HEK293T (cell line): ENCODE data around the gene LMTK2.

ENCODE experiments used
- ARNT ChIP-seq: fragments of 450-650 bp; IDR thresholded peaks from 2 replicates; pipeline ENCODE4 v1.6.1; 2017; ENCODE audit warnings: mild to moderate bottlenecking
- BHLHE40 ChIP-seq: fragments of 450-650 bp; IDR thresholded peaks from 2 replicates; pipeline ENCODE4 v1.6.1; 2016; ENCODE audit warnings: mild to moderate bottlenecking, moderate library complexity, borderline replicate concordance
- CTBP1 ChIP-seq: fragments of 450-650 bp; IDR thresholded peaks from 2 replicates; pipeline ENCODE4 v1.6.1; 2016; ENCODE audit warnings: borderline replicate concordance
- ELF4 ChIP-seq: fragments of 450-650 bp; IDR thresholded peaks from 2 replicates; pipeline ENCODE4 v1.6.1; 2017; ENCODE audit warnings: antibody characterized with exemption
- FOXA1 ChIP-seq: fragments of 450-650 bp; IDR thresholded peaks from 2 replicates; pipeline ENCODE4 v1.6.1; 2016; ENCODE audit warnings: mild to moderate bottlenecking
- FOXK2 ChIP-seq: fragments of 450-650 bp; IDR thresholded peaks from 2 replicates; pipeline ENCODE4 v1.6.1; 2016; ENCODE audit warnings: mild to moderate bottlenecking
- FOXM1 ChIP-seq: fragments of 450-650 bp; IDR thresholded peaks from 2 replicates; pipeline ENCODE4 v1.6.1; 2017; ENCODE audit warnings: mild to moderate bottlenecking, borderline replicate concordance
- L3MBTL2 ChIP-seq: fragments of 450-650 bp; conservative IDR thresholded peaks from 2 replicates; pipeline ENCODE4 v1.6.1; 2016; ENCODE audit warnings: mild to moderate bottlenecking
- LEF1 ChIP-seq: fragments of 450-650 bp; IDR thresholded peaks from 2 replicates; pipeline ENCODE4 v1.6.1; 2017; ENCODE audit warnings: mild to moderate bottlenecking, borderline replicate concordance
- SP1 ChIP-seq: fragments of 450-650 bp; IDR thresholded peaks from 2 replicates; pipeline ENCODE4 v1.6.1; 2017
- SUZ12 ChIP-seq: fragments of 450-650 bp; IDR thresholded peaks from 2 replicates; pipeline ENCODE4 v1.6.1; 2016; ENCODE audit warnings: mild to moderate bottlenecking
- TARDBP ChIP-seq: fragments of 450-650 bp; IDR thresholded peaks from 2 replicates; pipeline ENCODE4 v1.6.1; 2016
- ZNF384 ChIP-seq: fragments of 450-650 bp; IDR thresholded peaks from 2 replicates; pipeline ENCODE4 v1.6.1; 2016
- TF ChIP-seq, protein P1 (sequence below): fragments of 450-650 bp; IDR thresholded peaks from 2 replicates; pipeline ENCODE4 v1.6.1; 2016

GRCh38 chr7:98157761-98158160 is 51.1 kb downstream of the LMTK2 start:
- TF ChIP-seq CTBP1: no peak
- TF ChIP-seq FOXM1: no peak
- TF ChIP-seq SP1: no peak
- TF ChIP-seq ELF4: no peak
- TF ChIP-seq TARDBP: no peak
- TF ChIP-seq, protein P1, sequence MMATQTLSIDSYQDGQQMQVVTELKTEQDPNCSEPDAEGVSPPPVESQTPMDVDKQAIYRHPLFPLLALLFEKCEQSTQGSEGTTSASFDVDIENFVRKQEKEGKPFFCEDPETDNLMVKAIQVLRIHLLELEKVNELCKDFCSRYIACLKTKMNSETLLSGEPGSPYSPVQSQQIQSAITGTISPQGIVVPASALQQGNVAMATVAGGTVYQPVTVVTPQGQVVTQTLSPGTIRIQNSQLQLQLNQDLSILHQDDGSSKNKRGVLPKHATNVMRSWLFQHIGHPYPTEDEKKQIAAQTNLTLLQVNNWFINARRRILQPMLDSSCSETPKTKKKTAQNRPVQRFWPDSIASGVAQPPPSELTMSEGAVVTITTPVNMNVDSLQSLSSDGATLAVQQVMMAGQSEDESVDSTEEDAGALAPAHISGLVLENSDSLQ: no peak
- TF ChIP-seq L3MBTL2: no peak
- TF ChIP-seq FOXK2: no peak
- no peak for TF ChIP-seq BHLHE40
- no peak for TF ChIP-seq ARNT
- no peak for TF ChIP-seq SUZ12
- no peak for TF ChIP-seq FOXA1
- no peak for TF ChIP-seq LEF1
- no peak for TF ChIP-seq ZNF384
